GM04504 (cell line): Measurements from ENCODE around the gene NFKB2.

Experiments used
- DNase-seq: peaks from one replicate; pipeline ENCODE4 v3.0.0-alpha.2; 2012; ENCODE audit warnings: low read depth

The NFKB2 gene

GRCh38 chr10:102395400-102396316 lies at the start of gene NFKB2:
NFKB2 (plus strand) TSS chr10:102395705; CDS start chr10:102395960, 255 bp downstream.
- peak; percentile 61 for DNase-seq

DNA sequence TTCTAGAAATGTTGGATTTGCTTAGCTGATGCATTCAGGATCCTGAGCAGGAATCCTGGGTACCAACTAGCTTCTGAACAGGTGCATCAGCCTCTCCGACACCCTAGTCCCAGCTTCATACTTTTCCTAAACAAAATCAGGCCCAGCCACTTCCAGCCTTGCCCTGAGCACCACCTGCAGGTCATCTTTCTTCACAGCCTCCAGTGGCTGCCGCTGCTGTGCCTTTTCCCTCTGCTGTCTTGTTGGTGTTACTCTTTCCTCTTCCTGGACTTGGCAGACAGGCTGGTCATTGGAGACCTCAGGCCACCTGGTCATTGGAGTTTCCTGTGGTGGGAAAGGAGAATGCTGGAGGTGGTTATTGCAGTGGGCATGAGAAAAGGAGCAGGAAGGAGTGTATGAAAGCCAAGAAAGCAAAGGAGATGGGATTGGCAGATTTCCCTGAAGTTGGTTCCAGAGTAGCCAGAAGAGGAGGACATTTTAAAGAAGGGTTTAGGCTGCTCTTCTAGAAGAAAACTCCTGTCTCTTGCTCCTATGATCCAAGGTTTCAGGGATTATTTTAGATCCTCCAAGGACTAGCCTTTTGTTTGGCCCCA lies 48.2 kb upstream of the NFKB2 start:
- no peak for DNase-seq

DNA sequence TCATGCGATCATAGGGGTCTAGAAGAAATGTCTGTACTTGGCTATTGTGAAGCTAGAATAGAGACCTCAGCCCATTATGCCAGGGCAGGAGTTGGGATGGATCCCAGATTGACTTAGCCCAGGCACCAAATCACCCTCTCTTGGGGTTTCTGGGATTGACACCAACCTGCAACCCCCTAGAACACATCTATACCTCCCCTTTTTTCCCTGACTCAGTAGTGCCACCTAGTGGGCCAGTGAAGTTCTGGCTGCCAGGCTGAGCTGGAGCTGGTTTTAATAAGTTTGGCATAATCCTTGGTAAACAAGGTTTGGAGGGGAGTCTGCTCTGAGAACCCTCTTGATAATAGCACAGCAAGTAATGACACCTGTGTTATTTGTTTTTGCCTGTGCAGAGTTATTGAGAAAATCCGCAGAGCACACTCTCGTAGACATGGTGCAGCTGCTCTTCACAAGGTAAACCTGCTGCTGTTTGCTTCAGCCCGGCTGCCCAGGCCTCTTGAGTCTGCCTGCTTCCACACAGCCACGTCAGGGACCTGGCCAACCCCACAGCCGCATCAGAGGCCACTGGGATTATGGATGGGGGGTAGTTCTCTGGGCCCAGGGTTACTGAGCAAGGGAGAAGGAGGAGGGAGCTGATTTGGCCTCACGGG lies 43.3 kb upstream of the NFKB2 start:
- no peak for DNase-seq

GRCh38 chr10:102354451-102354850 lies 41.1 kb upstream of the NFKB2 start:
- no peak for DNase-seq

- DNase-seq: no peak
Observed at GRCh38 chr10:102358712-102359382, 36.7 kb upstream of the NFKB2 start.

DNA sequence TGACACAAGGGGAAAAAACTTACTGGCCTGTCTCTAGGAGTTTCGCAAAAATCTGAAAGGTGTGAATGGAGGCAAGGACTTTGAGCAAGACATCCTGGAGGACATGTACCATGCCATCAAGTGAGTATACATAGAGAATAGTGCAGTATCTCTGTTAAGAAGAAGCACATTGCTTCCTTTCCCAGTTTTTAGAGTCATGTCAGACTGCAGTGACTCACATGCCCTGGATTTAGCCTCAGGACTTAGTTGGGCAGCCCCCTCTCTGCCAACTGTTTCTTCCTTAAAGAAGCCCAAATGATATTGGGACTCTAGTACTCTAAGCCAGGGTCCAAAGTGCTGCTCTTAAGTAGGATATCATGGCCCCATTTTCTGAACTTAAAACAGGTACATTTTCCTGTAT lies 28.1 kb upstream of the NFKB2 start:
- no peak for DNase-seq

- DNase-seq: no peak
Observed at GRCh38 chr10:102368077-102368476, 27.4 kb upstream of the NFKB2 start.

DNA sequence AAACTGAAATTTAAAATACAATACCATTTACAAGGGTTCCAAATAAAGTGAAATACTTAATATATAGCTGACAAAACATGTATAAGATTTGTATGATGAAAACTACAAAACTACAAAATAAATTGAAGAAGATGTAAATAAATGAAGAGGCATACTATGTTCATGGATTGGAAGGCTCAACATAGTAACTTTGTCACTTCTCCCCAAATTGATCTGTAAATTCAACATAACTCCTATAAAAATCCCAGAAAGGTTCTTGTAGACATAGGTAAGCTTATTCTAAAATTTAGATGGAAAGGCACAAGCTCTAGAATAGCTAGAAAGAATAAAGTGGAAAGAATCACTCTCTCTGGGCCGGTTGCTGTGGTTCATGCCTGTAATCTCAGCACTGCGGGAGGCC lies 24.2 kb upstream of the NFKB2 start:
- DNase-seq: no peak

- DNase-seq: no peak
Observed at GRCh38 chr10:102375250-102375649, 20.3 kb upstream of the NFKB2 start.

DNA sequence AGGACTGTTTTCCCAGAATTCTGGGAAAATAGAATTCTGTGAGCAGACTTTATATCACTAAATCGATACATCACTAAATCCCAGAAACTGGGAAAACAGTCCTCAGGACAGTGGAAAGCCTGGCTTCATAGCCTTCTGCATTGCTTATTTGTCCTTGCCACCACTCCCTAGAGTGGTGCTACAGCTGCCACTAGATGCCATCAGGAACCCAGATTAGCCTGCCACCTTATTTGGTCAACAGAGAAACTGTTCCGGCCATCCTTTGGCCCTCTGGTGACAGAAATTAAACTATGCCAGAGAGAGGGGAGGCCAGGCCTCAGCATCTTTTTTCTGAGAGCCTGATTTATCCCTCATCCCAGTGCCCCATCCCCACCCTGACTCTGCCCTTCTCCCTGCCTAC lies 19.6 kb upstream of the NFKB2 start:
- DNase-seq: no peak

GRCh38 chr10:102376901-102377300 lies 18.6 kb upstream of the NFKB2 start:
- DNase-seq: no peak

- no peak for DNase-seq
Observed at GRCh38 chr10:102379383-102379782, 16.1 kb upstream of the NFKB2 start.

GRCh38 chr10:102381983-102382382 lies 13.5 kb upstream of the NFKB2 start:
- DNase-seq: no peak

DNA sequence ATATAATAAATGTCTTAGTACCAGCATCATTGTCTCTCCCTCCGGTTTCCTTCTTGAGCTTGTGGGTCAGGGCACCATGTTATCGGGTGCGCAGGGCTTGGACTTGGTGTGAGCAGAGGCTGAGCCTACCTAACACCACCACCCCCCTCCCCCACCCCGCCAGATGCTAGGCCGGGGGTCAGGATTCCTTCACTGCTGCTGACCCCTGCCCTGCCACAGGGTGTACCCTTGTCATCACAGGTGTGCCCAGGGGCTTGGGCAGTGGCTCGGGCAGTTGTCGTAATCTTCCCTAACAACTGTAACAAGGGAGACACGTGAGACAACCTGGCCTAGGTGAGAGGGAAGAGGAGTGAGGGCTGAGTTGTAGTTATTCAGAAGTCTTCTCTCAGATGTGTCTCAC lies 12.6 kb upstream of the NFKB2 start:
- no peak for DNase-seq

DNA sequence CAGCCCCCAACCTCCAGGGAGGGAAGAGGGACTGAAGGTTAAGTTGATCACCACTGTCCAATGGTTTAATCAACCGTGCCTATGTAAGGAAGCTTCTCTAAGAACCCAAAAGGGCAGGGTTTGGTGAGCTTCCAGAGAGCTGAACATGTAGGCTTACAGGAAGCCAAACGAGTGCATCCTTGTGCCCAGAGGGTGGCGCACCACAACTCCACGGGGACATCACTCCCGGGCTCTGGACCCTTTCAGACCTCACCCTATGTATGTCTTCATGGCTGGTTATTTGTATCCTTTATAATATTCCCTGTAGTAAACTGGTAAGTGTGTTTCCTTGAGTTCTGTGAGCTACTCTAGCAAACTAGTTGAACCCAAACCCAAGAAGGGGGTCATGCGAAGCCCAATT lies 11.5 kb upstream of the NFKB2 start:
- DNase-seq: no peak

DNA sequence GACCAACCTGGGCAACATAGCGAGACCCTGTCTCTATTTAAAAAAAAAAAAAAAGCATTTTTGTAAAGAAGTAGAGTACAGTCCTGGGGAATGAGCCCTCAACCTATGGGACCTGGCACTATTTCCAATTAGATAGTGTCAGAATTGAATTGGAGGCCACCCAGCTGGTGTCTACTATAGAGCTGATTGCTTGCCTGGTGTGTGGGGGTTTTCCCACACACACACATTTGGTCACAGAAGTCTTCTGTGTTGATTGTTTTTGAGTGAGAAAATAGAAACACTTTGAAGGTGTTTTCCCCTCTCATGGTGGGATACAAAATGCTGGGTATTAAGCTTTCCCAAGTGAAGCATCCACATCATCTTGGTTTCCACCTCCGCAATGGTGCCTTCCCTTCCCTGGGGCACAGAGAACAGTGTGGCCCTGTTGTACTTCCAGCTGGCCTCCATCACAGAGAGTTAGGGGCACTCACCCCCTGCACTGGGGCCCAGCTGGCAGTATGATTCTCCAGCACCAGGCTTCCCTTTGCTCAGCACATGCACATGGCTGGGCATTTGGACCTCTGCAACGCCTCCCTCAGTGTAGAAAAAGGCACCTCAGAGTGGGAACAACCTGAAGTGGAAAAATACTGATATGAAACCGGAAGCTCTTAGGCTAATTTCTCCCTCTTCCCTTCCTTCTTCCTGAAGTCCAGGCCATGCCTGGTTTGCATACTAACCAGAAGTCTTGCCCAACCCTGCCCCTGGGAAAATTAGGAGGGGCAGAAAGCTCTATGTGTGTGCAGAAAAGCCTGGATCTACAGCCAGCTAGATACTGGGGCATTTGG lies 10.7 kb upstream of the NFKB2 start:
- DNase-seq: no peak

GRCh38 chr10:102389894-102390293 lies 5.6 kb upstream of the NFKB2 start:
- DNase-seq: no peak

DNA sequence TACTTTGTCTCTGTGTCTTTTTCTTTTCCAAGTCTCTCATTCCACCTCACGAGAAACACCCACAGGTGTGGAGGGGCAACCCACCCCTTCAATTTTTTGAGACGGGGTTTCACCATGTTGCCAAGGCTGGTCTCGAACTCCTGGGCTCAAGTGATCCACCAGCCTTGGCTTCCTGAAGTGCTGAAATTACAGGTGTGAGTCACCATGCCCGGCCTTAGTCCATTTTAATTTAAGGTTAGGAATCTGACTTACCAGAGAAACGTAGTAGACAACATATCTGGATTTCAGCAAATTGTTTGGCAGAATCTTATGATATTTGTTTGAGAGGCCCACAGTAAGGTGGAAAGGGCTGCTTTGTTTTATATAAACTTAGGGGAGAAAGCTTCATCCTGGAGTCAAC lies 3.2 kb upstream of the NFKB2 start:
- DNase-seq: no peak

DNA sequence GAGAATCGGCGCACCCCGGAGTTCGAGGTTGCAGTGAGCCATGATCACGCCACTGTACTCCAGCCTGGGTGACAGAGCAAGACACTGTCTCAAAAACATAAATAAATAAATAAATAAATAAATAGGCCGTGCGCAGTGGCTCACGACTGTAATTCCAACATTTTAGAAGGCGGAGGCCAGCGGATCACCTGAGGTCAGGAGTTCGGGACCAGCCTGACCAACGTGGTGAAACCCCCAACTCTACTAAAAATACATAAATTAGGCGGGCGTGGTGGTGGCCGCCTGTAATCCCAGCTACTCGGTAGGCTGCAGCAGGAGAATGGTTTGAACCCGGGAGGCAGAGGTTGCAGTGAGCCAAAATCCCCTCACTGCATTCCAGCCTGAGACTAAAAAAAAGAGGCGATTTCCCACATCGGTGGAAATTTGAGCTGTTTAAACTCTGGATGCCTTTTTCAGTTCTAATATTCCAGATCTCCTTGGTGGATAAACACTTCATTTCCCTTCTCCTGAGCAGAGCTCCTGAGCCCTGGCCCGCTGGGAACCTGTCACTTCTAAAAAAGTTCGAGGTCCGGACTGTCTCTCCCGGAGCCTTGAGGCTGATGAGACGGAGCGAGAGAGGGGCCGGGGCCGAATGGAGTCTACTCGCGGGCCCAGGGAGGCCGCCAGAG lies 2.0 kb upstream of the NFKB2 start:
- DNase-seq: no peak

DNA sequence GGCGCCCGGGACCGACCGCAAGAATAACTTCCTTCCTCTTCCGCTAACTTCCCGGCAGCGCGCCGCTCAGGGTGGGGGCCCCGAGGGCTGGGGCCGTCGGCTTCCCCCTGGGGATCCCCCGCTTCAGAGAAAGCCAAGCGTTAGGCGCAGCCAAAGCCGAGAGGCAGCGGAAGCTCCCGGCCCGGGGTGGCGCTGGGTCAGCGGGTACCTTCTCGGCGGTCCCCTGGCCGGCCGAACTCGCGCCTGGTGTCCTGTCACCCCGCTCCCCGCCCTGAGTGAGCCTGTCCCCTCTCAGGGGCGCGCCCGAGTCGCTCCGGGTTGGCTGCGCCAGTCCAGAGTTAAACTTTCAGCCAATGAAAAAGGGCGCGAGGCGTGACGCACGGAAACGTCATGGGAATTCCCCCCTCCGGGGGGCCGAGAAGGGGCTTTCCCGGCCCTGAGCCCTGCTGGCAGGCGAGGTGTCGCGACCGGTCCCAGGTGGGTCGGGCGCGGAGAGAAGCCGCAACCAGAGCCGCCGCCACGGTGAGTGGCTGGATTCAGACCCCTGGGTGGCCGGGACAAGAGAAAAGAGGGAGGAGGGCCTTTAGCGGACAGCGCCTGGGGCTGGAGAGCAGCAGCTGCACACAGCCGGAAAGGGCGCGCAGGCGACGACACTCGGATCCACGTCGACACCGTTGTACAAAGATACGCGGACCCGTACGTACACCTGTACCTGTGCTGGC lies 1.3 kb upstream of the NFKB2 start:
- DNase-seq: peak; percentile 83
